ENCODE data around the gene SMC2.

GRCh38 chr9:104069288-104069687, 24.8 kb upstream of the SMC2 start:
- TF ChIP-seq, protein P1, sequence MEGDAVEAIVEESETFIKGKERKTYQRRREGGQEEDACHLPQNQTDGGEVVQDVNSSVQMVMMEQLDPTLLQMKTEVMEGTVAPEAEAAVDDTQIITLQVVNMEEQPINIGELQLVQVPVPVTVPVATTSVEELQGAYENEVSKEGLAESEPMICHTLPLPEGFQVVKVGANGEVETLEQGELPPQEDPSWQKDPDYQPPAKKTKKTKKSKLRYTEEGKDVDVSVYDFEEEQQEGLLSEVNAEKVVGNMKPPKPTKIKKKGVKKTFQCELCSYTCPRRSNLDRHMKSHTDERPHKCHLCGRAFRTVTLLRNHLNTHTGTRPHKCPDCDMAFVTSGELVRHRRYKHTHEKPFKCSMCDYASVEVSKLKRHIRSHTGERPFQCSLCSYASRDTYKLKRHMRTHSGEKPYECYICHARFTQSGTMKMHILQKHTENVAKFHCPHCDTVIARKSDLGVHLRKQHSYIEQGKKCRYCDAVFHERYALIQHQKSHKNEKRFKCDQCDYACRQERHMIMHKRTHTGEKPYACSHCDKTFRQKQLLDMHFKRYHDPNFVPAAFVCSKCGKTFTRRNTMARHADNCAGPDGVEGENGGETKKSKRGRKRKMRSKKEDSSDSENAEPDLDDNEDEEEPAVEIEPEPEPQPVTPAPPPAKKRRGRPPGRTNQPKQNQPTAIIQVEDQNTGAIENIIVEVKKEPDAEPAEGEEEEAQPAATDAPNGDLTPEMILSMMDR (IDR thresholded peaks at IDR 0.05) = no peak
- TF ChIP-seq EP300 (IDR thresholded peaks at IDR 0.05) = no peak

Data from ovary (tissue), 3 donors.